Neutrophil (primary cell): ENCODE data around the gene SSU72.
"Not testable (repeated sequence)": the region's sequence is repeated elsewhere in the genome, so short reads cannot be mapped to it uniquely, and the experiment has no call there.

ENCODE experiments used
- H3K27ac ChIP-seq: fragments of 200-600 bp; sonication (generic); 2 replicates; pipeline ENCODE4 v1.5.1; 2016; ENCODE audit warnings: mild to moderate bottlenecking, moderate library complexity
- H3K27me3 ChIP-seq: fragments of 200-600 bp; sonication (generic); 2 replicates; pipeline ENCODE4 v1.6.0; 2016; ENCODE audit warnings: mild to moderate bottlenecking
- H3K36me3 ChIP-seq: fragments of 200-600 bp; sonication (generic); 2 replicates; pipeline ENCODE4 v1.5.1; 2017
- H3K4me1 ChIP-seq, 2 experiments: fragments of 200-600 bp in 1 of 2; sonication (generic) in 1 of 2; 1 replicate in 1 of 2; 2 replicates in 1 of 2; pipeline versions ENCODE4 v1.5.1 to v1.6.1; 2013 to 2016; ENCODE audit warnings: low read depth in 1 of 2, low read length in 1 of 2, mild to moderate bottlenecking in 1 of 2, moderate library complexity in 1 of 2; ENCODE audit not compliant: control insufficient read depth in 1 of 2, insufficient read depth in 1 of 2
- H3K4me3 ChIP-seq, 2 experiments: fragments of 200-600 bp in 1 of 2; sonication (generic) in 1 of 2; 1 replicate in 1 of 2; 2 replicates in 1 of 2; pipeline ENCODE4 v1.5.1; 2013 to 2016; ENCODE audit warnings: low read depth in 1 of 2, low read length in 1 of 2, mild to moderate bottlenecking in 1 of 2, moderate library complexity in 1 of 2
- H3K9me3 ChIP-seq: fragments of 200-600 bp; sonication (generic); 2 replicates; pipeline ENCODE4 v1.5.1; 2016
- TF ChIP-seq, protein P1 (sequence below): fragments of 200-600 bp; sonication (generic); IDR thresholded peaks from 2 replicates; pipeline ENCODE4 v1.5.1; 2016; ENCODE audit warnings: antibody characterized with exemption

Gene SSU72

GRCh38 chr1:1507305-1507704 lies 67.4 kb downstream of the SSU72 start:
- H3K27me3 ChIP-seq, result no peaks in the 10 kb centered on the region
- TF ChIP-seq, protein P1, sequence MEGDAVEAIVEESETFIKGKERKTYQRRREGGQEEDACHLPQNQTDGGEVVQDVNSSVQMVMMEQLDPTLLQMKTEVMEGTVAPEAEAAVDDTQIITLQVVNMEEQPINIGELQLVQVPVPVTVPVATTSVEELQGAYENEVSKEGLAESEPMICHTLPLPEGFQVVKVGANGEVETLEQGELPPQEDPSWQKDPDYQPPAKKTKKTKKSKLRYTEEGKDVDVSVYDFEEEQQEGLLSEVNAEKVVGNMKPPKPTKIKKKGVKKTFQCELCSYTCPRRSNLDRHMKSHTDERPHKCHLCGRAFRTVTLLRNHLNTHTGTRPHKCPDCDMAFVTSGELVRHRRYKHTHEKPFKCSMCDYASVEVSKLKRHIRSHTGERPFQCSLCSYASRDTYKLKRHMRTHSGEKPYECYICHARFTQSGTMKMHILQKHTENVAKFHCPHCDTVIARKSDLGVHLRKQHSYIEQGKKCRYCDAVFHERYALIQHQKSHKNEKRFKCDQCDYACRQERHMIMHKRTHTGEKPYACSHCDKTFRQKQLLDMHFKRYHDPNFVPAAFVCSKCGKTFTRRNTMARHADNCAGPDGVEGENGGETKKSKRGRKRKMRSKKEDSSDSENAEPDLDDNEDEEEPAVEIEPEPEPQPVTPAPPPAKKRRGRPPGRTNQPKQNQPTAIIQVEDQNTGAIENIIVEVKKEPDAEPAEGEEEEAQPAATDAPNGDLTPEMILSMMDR, result no peak
- H3K27ac ChIP-seq, result no peak overlapping the region

GRCh38 chr1:1505801-1506200 lies 68.9 kb downstream of the SSU72 start:
- not testable (repeated sequence) for H3K36me3 ChIP-seq, H3K4me3 ChIP-seq, H3K27me3 ChIP-seq, H3K9me3 ChIP-seq
- peak overlapping the region; percentile 75 for H3K27ac ChIP-seq
- peaks cover 4 to 12% of the 10 kb centered on the region in 2 experiments for H3K4me1 ChIP-seq

More at GRCh38 chr1:1507305-1507704, 67.4 kb downstream of the SSU72 start:
- no peak overlapping the region for H3K4me3 ChIP-seq
- peaks cover 12 to 18% of the 10 kb centered on the region in 2 experiments for H3K4me1 ChIP-seq
- no peaks in the 10 kb centered on the region for H3K36me3 ChIP-seq
- H3K9me3 ChIP-seq, result no peaks in the 10 kb centered on the region

GRCh38 chr1:1505366-1505798 lies 69.3 kb downstream of the SSU72 start:
- H3K4me3 ChIP-seq, result peak overlapping the region in 1 of 2 experiments; percentile 30
- peaks cover 4 to 11% of the 10 kb centered on the region in 2 experiments for H3K4me1 ChIP-seq
- H3K36me3 ChIP-seq, H3K9me3 ChIP-seq, H3K27me3 ChIP-seq: not testable (repeated sequence)
- H3K27ac ChIP-seq, result peak overlapping the region; percentile 75

GRCh38 chr1:1504777-1505365 lies 69.8 kb downstream of the SSU72 start:
- TF ChIP-seq, protein P1, result peak; percentile 63
- peak overlapping the region in 1 of 2 experiments; percentile 30 for H3K4me3 ChIP-seq
- not testable (repeated sequence) for H3K27me3 ChIP-seq, H3K36me3 ChIP-seq, H3K9me3 ChIP-seq
- peaks cover 4 to 11% of the 10 kb centered on the region in 2 experiments for H3K4me1 ChIP-seq
- peak overlapping the region; percentile 75 for H3K27ac ChIP-seq

DNA sequence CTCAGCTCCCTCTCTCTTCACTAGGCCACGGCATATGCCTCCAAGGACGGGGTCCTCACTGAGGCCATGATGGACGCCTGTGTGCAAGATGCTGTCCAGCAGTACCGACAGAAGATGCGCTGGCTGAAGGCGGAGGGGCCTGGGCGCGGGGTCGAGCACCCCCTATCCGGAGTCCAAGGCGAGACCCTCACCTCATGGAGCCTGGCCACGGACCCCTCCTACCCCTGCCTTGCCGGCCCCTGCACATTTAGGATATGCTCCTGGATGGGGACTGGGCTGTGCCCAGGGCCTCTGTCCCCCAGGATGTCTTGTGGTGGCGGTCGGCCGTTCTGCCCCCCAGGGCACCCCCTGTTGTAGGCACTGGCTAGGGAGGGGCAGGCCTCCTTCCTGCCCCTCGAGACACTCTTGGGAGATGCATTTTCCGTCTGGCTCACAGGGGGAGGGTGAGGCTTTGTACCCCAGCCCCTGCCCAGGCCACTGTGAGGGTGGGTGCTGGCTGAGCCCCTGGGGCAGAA lies 79.1 kb downstream of the SSU72 start:
- H3K4me3 ChIP-seq, H3K27me3 ChIP-seq, H3K27ac ChIP-seq, H3K9me3 ChIP-seq, H3K4me1 ChIP-seq: not testable (repeated sequence)
- H3K36me3 ChIP-seq, result peaks cover 20% of the 10 kb centered on the region

DNA sequence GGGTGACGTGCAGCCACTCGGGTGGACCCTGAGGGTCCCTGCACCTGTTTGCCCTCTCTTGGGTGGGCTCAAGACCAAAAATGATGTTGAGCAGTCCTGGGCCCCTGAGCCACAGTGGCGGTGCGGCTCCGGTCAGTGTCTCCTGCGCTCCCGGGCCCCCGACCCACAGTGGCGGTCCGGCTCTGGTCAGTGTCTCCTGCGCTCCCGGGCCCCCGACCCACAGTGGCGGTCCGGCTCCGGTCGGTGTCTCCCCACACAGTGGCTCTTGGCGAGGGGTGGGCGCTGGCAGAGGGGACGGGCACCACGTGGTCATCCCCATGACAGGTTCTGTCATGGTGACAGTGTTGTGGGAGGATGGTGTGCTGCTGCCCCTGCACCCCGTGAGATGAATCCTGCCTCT lies 80.4 kb downstream of the SSU72 start:
- peaks cover 32% of the 10 kb centered on the region for H3K36me3 ChIP-seq
- not testable (repeated sequence) for H3K27me3 ChIP-seq, H3K27ac ChIP-seq, H3K4me3 ChIP-seq, H3K9me3 ChIP-seq, H3K4me1 ChIP-seq
